Mesothelial cell of epicardium (in vitro differentiated cells): ENCODE data around the gene RALGDS. TPM values are rescaled to one million over a fixed set of nuclear protein-coding genes. Genes with fewer than 3 reads are reported as not detected.
"Not testable (repeated sequence)": the region's sequence is repeated elsewhere in the genome, so short reads cannot be mapped to it uniquely, and the experiment has no call there.

Source experiments
- DNase-seq, 2 experiments: peaks; one replicate each; pipeline ENCODE4 v3.0.0; 2021; ENCODE audit warnings: low spot score in 2 of 2; ENCODE audit not compliant: unreplicated experiment in 2 of 2
- H3K27ac Mint-ChIP-seq: 2 replicates; pipeline ENCODE4 v1.8.0; 2021; ENCODE audit warnings: mixed read lengths
- H3K27me3 Mint-ChIP-seq: 2 replicates; pipeline ENCODE4 v1.8.0; 2021; ENCODE audit warnings: low read depth, mixed read lengths
- H3K36me3 Mint-ChIP-seq: 2 replicates; pipeline ENCODE4 v1.8.0; 2021; ENCODE audit warnings: mixed read lengths
- H3K4me1 Mint-ChIP-seq: 2 replicates; pipeline ENCODE4 v1.8.0; 2021; ENCODE audit warnings: mixed read lengths
- H3K4me3 Mint-ChIP-seq: 2 replicates; pipeline ENCODE4 v1.8.0; 2021; ENCODE audit warnings: mild to moderate bottlenecking, moderate library complexity, mixed read lengths
- H3K9me3 Mint-ChIP-seq: 2 replicates; pipeline ENCODE4 v1.8.0; 2021; ENCODE audit warnings: mixed read lengths
- CTCF ChIP-seq: fragments of 200-600 bp; sonication (generic); IDR thresholded peaks from one replicate; pipeline ENCODE4 v1.5.0; 2021; ENCODE audit warnings: antibody characterized with exemption; ENCODE audit not compliant: unreplicated experiment
- total RNA-seq: library from RNA; stranded (reverse); gene quantifications from 3 replicates; pipeline ENCODE4 v1.2.1, GENCODE V29; 2021

RALGDS gene
- total RNA-seq, 1 donor from 2014 or later, result 83.5 TPM

- Mint-ChIP-seq H3K27ac (no peak overlapping the region), H3K9me3 (peaks cover 6% of the 10 kb centered on the region), H3K27me3 (no peaks in the 10 kb centered on the region), H3K36me3 (peaks cover 4% of the 10 kb centered on the region), H3K4me3 (no peak overlapping the region), H3K4me1 (no peaks in the 10 kb centered on the region)
- no peak for DNase-seq
- TF ChIP-seq CTCF, result no peak
Observed at GRCh38 chr9:133088146-133088750, 32.8 kb downstream of the RALGDS start.

- Mint-ChIP-seq H3K36me3 (peaks cover 4% of the 10 kb centered on the region), H3K4me1 (no peaks in the 10 kb centered on the region), H3K27me3 (no peaks in the 10 kb centered on the region), H3K9me3 (peaks cover 5% of the 10 kb centered on the region), H3K4me3 (no peak overlapping the region), H3K27ac (no peak overlapping the region)
- no peak for DNase-seq
- TF ChIP-seq CTCF, result no peak
Observed at GRCh38 chr9:133087429-133088145, 33.5 kb downstream of the RALGDS start.

GRCh38 chr9:133086894-133087293, 34.1 kb downstream of the RALGDS start:
- no peaks in the 10 kb centered on the region for H3K4me1 Mint-ChIP-seq
- H3K27me3 Mint-ChIP-seq, result no peaks in the 10 kb centered on the region
- no peak for DNase-seq

GRCh38 chr9:133086212-133086860, 34.7 kb downstream of the RALGDS start:
- not testable (repeated sequence) for H3K4me1 Mint-ChIP-seq, H3K4me3 Mint-ChIP-seq, DNase-seq, H3K27me3 Mint-ChIP-seq, H3K27ac Mint-ChIP-seq, H3K36me3 Mint-ChIP-seq, H3K9me3 Mint-ChIP-seq

More at GRCh38 chr9:133086894-133087293, 34.1 kb downstream of the RALGDS start:
- Mint-ChIP-seq H3K9me3 (no peaks in the 10 kb centered on the region), H3K4me3 (no peak overlapping the region), H3K27ac (no peak overlapping the region), H3K36me3 (no peaks in the 10 kb centered on the region)
- no peak for TF ChIP-seq CTCF

- not testable (repeated sequence) for H3K4me1 Mint-ChIP-seq, H3K4me3 Mint-ChIP-seq, H3K27ac Mint-ChIP-seq, H3K27me3 Mint-ChIP-seq, H3K9me3 Mint-ChIP-seq, DNase-seq, H3K36me3 Mint-ChIP-seq
Observed at GRCh38 chr9:133083688-133084087, 37.4 kb downstream of the RALGDS start.

- H3K9me3 Mint-ChIP-seq, H3K4me1 Mint-ChIP-seq, H3K4me3 Mint-ChIP-seq, H3K27me3 Mint-ChIP-seq, DNase-seq, H3K27ac Mint-ChIP-seq, H3K36me3 Mint-ChIP-seq: not testable (repeated sequence)
Observed at GRCh38 chr9:133081957-133082644, 38.9 kb downstream of the RALGDS start.

- DNase-seq, H3K27ac Mint-ChIP-seq: not testable (repeated sequence)
- peaks cover 17% of the 10 kb centered on the region for H3K4me1 Mint-ChIP-seq
Observed at GRCh38 chr9:133080786-133081779, 40.0 kb downstream of the RALGDS start.

More at GRCh38 chr9:133080786-133081779, 40.0 kb downstream of the RALGDS start:
- not testable (repeated sequence) for H3K27me3 Mint-ChIP-seq, H3K4me3 Mint-ChIP-seq, H3K36me3 Mint-ChIP-seq, H3K9me3 Mint-ChIP-seq
